ENCODE measurements around the gene DOK7.

Gene DOK7

DNA sequence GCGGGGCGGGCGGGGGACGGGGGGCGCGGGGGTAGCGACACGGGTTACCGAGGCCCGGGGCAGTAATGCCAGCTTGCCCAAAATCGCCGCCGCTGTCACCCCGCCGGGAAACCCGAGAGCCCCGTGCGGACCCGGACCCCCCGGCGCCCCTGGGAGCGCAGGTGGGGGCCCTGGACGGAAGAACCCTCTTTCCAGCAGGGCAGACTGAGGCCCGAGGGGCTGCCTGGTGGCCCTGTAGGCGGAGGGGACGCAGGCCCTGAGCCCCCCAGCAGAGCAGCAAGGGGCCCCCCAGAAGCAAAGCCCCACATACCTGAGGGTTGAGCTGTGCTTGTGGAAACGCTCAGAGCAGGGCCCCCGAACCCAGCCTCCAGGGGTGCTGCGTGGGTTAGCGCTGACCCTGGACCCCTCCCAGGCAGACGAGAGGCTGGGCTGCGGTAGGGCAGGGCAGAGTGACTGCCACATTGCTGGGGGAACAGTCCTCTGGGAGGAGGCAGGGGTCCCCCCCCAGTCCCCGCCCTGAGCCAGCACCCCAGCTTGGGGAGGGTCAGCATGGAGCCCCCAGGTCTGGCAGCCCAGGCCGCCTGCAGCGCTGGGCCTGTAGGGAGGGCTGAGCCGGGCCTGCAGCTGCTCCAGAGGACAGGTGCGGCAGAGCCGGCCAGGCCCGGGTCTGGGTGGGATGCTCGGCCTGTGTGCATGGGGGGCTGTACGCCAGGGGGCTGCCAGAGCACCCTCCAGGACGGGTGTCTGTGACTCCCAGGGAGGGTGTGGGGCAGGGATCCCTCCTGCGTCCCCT lies 646 bp downstream of the DOK7 start:
- no peak for DNase-seq (ENCODE audit: low spot score)

DNA sequence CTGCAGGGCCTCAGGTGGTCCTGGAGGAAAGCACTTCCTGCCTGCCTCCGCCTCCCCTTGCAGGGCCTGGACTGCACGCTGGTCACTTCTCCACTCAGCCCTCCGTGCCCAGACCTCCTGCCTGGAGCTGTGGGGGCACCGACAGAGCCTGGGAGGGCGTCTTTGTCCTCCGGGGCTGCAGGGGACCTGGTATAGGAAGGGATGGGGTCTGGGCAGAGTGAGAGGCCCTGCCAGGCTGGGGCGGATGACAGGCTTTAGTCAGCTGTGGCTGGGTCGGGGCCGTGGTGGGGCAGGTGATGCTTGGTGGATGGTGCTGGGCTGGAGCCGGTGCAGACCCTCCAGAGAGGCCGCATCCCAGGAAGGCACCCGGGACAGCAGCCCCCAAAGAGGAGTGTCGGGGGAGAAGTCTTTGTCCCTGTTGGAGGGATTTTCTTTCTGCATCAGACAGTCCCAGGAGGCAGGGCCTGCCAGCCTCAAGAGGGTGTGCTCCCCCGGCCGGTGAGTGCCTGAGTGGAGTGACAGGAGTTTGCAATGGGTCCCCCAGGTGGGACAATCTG lies 1.3 kb downstream of the DOK7 start:
- no peak for DNase-seq (ENCODE audit: low spot score)

DNA sequence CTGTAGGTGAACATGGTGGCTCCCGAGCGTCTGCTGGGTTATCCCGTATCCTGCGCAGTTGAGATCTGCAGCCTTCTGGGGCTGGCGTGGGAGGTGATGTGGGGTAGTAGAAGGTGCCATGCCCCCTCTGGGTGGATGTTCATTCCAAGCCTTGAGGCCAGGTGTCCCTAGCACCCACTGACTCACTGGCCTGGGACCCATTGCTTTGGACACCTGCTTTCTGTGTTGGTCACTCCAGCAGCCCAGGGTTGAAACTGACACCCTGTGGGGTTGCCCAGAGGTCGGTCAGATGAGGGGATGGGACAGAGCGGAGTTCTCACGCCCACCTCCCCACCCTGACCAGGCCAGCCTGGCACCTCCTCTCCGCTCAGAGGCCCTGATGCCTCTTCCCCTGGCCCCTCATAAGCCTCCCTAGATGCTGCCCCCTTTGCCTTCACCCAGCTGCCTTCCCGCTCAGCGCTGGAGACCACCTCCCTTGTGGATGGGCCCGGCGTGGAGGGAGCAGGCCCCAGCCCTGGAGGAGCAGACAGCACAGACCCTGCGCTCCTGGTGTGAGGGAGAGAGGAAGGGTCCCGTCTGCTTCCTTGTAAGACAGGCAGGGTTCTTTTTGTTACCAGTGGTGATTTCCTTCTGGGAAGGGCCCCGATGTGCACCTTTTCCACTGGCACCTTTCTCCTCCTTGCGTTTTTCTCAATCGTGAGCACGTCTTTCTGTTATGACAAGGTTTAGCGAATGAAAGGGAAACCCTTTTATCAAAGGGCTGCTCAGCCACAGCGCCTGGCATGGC lies 2.0 kb downstream of the DOK7 start:
- no peak for DNase-seq (ENCODE audit: low spot score)

DNA sequence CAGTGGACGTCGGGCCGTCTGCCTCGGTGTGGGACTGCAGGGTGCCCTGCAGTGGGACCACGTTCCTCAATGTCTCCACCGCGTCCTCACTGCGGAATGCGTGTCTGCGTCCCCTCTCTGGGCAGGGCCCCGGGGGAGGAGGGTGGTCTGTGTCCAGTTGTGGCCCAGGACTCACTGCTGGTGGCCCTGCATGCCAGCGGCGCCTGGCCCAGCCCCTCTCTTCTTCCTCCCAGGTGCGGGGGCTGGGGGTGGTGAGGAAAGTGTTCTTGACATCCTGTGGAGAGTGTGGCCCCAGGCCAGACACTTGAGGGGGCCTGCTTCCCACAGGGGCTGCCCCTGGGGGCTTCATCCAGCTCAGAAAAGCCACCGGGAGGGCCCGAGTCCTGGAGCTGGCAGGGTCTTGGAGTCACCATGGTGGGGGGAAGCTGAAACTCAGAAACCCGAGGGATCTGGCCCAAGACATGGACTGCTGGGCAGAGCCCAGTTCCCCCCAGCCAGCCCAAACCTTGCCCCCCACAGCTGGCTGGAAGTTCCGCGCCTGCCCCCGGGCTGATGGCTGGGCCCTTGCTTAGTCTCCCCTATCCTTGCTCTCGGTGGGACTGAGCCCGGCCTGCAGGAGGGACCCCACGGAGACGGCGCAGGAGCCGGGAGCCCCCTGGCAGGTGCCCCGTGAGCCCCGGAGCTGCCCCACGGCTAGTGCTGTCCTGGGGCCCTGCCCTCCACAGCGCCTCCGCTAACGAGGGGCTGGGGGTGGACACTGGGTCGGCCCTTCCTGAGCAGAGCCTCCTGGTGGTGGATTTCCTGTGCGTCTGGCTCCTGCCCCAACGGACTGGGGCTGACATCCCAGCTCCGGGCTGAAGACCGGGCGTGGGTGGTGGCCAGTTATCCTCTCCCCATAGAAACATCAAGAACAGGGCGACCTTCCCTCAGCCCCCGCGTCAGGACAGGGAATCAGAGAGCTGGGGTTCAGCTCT lies 2.9 kb downstream of the DOK7 start:
- DNase-seq (ENCODE audit: low spot score): no peak

DNA sequence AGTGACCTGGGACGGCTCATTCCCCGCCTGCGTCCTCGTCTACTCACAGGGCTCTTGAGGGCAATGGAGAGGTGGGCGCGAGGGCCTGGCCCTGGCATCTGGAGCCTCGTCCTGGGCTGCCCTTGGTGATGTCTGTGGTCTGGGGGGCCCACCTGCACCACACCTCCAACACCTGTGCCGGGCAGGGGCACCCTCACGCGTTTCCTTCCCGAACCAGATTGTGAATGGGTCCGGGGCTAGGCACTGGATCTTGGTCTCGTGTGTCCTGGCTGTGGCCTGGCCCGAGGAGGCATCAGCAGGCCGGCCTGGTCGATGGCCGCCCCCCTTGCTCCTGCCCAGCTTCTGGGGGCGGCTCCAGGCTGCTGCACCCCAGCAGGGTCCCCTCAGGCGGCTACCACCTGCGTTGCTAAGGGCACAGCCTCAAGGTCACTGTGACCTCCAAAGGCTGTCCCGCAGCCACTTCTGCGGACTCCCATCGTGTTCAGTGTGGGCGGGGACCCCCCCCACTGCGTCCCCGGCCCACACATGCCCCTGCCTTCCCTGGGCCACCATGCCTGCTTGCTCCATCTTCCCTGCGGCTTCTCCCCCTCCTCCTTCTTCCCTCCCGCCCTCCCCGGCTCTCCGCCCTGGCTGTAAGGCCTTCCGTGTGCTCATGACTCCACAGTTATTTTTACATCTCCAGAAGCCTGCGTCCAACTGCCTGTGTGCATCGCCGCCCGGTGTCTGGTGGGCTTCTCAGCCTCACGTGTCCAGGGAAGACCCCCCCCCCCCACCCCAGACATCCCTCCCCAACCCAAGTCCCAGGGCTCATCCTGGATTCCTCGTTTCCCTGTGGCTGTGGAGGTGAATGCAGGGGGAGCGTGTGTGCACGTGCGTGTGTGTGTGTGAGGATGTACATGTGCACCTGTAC lies 3.8 kb downstream of the DOK7 start:
- DNase-seq (ENCODE audit: low spot score): no peak

DNA sequence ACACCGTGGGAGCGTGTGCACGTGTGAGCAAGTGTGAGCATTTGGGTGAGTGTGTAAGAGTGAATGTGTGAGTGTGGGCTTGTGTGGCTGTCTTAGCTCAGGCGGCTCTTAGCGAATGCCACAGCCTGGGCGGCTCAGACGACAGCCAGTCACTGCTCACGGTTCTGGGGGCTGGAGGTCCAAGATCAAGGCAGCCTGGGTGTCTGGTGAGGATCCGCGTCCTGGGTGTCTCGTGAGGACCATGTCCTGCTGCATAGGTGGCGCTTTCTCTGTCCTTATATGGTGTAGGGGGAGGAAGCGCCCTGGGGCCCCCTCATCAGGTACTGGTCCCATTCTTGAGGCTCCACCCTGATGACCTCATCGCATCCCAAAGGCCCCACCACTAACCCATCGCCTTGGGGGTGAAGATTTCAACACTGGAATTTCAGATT lies 4.5 kb downstream of the DOK7 start:
- no peak for DNase-seq (ENCODE audit: low spot score)

DNA sequence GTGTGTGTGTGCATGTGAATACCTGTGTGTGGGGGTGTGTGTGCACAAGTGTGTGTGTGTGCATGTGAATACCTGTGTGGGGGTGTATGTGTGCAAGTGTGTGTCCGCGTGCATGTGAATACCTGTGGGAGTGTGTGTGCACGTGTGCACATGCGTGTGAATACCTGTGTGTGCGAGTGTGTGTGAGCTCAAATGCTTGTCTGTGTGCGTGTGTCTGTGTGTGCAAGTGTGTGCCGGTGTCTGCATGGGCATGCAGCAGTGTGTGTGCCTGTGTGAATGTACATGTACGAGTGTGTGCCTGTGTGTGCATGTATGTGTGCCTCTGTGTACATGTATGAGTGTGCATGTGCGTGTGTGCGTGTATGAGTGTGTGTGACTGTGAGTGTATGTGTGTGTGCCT lies 5.0 kb downstream of the DOK7 start:
- no peak for DNase-seq (ENCODE audit: low spot score)

DNA sequence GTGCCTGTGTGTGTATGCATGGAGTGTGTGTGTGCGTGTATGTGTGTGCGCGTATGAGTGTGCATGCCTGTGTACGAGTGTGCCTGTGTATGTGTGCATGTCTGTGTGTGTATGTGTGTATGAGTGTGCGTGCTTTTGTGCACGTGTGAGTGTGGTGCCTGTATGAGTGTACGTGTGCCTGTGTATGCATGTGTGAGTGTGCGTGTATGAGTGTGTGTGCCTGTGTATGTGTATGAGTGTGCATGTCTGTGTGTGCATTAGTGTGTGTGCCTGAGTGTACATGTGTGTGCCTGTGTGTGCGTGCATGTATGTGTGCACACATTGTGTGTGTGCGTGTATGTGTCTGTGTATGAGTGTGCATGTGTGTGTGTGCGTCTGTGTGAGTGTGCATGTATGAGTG lies 5.7 kb downstream of the DOK7 start:
- no peak for DNase-seq (ENCODE audit: low spot score)

DNA sequence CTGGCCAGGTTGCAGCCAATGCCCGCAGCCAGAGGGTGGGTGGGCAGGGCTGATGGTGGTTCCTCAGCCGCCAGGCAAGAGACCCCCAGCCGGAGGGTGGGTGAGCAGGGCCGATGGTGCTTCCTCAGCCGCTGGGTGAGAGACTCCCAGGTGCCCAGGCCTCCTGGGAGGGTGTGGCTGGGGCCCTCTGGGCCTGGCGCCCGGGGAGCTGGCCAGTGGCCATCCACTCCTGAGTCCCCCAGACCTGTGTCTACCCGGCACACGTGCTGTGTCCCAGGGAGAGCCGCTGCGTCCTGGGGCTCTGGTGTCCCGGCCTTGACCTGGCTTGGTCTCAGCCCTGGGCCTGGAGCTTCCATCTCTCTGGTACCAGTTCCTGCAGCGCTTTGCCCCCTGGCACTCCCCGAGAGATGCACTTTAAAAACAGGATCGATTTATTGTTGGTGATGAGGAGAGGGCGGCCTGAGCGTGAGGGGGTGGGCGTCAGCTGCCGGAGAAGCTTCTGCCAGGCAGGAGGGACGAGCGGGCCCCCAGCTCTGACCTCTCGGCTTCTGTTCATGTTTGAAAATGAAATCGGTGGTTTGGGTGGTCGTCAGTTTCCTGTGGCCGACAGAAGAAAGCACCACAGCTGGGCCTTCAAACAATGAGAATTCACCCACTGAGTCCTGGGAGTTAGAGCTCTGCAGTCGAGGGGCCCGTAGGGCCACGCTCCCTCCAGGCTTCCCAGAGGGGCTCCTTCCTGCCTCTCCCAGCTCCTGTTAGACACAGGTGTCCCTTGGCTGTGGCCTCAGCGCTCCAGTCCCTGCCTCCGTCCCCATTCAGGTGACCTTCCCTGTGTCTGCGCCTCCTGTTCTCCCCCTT lies 6.5 kb downstream of the DOK7 start:
- no peak for DNase-seq (ENCODE audit: low spot score)

DNA sequence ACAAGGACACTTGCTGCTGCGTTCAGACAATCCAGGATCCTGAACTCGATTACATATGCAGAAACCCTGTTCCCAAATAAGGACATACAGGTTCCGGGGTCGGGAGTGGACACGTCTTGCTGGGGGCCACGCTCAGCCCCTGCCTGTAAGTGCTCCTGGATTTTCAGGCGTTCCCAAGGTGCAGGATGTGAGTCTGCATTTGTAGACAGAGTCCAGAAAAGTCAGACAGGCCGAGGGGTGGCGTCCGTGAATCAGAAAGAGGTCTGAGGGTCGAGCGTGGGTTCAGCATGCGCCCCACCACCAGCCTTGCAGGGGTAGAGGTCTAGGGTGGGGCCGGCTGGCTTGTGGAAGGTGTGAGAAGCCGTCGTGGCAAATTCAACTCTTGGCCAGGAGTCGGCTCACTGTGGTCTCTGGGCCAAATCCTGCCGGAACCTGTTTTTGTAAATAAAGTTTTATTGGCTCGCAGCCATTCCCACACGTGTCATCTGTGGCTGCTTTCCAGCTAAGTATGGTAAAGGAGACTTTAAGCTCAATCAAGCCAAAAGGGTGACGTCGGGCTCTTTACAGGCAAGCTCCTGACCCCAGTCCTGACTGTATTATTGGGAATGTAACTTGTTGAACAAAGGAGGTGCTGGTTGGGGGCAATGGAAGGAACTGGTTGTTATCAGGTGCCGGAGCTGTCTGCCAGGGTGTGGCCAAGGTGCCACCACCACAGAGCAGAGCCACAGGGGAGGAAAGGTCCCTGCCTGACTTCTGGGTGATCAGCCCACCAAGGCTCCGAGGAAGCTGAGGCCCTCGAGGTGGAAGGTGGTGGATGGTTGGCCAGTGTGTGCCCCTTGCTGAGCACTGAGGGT lies 7.4 kb downstream of the DOK7 start:
- DNase-seq (ENCODE audit: low spot score): no peak

DNA sequence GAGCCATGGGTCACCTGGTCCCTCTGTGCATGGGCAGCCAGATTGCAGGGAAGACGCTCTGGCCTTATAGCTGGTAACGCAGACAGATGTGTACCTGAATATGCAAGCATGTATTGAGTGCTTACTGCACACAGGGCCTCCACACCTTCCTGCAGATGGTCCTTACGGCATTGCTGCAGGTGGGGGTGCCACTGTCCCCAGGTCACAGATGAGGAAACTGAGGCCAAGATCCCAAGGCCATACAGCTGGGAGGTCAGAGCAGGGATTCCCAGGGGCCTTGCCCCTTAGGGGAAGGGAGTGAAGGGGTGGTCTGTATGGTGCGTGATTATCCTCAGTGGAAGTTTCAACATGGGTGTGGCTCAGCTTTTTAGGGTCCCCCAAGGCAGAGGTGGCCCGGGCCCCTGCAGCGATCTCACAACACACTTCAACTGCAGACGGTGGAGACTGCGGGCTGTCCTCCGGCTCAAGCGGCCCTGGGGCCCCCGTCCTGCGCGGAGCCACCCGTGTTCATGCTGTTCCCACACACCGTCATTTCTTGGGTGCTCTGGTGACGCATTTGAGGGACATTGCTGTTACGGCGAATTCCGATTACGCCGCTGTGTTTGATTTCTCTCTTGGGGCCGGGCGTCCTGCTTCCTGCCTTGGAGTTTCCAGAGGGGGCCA lies 8.1 kb downstream of the DOK7 start:
- no peak for DNase-seq (ENCODE audit: low spot score)

DNA sequence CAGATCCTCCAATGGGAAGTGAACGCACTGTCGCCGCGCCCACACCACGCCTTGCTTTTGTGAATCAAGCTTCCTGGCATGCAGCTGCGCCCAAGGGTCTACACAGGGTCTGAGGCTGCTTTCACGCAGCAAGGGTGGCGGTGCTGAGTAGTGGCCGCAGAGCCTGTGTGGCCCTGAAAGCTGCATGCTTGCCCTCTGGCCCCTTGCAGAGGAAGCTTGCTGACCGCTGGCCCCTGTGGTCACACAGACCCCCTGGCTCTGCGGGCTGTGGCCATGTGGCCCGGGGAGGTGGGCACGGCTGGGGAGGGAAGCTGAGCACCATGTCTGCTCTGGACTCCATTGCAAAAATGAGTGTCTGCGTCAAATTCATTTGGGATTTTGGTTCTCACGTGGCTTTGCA lies 8.8 kb downstream of the DOK7 start:
- no peak for DNase-seq (ENCODE audit: low spot score)

DNA sequence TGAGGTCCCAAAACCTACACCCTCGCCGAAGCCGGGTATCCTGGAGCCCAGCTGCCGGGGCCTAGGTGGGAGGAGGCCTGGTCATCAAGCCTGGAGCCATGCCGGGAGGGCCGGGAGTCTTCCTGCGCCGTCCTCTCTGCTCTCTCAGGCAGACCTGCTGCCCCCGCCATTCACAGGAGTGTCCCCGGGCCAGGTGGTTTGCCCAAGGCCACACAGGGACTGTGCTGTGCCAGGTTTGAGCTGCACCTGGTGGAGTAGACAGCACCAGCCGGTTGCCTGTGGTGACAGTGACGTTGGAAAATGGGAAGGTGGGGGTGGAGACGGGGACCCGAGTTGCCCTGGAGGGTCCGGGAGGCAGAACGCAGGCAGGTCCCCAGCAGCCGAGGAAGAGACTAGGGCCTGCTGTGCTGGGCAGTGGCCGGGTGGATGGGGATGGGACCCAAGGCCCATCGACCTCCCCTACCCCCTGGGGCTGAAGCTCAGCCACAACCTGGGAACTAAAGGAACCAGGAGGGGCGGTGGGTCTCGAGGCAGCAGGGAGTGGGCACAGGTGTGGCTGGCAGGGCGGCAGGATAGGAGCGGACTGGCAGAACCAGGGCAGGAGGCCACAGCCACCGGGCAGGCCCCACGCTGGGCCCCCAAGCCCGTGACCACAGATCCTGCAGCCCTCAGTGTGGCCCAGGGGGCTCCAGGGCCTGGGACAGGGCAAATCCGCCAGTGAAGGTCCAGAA lies 9.5 kb downstream of the DOK7 start:
- DNase-seq (ENCODE audit: low spot score): no peak

DNA sequence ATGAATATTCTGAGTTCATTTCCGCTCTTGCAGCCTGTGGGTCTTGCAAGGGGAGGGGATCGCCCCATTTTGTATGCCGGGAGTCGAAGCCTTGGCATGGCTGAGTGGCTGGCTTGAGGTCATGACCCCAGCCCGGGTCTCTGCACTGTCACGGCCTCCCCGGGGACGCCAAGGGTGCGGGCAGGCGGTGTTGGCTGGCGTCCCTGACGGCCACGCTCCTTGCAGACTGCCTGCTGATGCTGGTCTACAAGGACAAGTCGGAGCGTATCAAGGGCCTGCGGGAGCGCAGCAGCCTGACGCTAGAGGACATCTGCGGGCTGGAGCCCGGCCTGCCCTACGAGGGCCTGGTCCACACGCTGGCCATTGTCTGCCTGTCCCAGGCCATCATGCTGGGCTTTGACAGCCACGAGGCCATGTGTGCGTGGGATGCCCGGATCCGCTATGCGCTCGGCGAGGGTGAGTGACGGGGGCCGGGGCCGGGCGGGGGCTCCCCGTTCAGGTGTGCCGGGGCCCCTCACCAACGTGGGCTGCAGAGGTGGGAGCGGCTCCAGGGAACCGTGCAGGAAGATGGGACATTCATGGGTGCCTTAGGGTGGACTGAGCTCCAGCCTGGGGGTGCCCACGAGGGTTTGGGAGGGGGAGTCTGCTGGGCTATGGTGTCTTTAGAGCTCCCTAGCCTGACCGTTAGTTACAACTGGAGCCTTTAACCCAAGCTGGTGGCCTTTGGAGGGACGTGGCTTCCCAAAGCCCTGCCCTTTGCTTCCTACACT lies 10.3 kb downstream of the DOK7 start:
- DNase-seq (ENCODE audit: low spot score): no peak

DNA sequence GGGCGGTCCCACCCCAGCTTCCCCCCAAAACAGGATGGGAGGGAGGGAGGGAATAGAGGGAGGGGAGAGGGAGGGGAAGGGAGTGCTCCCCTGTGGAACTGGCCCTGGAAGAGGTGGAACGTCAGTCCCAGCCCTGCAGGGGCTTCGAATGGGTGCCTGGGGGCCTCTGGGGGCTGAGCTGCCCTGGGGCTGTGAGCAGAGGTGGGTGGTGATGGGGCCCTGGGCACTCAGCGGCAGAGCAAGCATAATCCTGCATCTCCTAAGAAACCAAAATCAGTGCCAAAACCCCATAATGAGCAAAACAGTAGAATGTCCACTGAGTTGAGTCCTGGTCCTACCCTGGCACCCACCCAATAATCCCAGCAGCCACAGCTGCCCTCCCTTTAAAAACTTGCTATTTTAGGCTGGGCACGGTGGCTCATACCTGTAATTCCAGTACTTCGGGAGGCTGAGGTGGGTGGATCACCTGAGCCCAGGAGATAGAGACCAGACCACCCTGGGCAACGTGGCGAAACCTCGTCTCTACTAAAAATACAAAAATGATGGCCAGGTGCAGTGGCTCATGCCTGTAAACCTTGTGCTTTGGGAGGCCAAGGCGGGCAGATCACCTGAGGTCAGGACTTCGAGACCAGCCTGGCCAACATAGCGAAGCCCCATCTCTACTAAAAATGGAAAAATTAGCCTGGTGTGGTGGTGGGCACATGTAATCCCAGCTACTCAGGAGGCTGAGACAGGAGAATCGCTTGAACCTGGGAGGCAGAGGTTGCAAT lies 11.1 kb downstream of the DOK7 start:
- no peak for DNase-seq (ENCODE audit: low spot score)

DNA sequence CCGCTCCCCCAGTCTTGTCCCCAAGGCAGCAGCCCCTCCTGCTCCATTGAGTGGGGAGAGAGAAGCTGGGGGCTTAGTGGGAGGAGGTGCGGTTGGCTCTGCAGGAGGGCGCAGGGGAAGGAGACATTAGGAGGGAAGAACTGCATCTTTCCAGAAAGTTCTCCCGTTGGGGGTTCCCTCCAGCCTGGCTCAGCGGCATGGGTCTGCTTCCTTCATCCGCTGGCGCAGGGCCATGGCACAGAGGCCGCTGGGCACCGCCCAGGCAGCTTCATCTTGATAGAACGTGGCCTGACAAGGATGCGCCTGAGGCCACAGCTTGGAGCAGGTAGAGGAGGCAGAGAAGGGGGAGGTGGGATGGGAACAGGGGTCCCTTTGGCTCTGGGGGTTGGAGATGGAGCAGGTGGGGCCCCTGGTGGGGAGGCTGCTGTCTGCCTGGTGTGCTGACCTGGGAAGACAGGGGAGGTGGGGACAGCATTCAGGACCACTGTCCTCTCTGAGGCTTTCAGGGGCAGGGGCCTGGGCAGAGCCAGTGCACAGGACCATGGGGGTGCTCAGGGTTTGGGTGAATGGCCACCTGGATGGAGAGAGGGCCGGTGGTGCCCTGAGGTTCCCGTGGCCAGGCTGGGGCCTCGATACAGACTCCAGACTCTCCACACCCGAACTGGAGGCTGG lies 12.1 kb downstream of the DOK7 start:
- DNase-seq (ENCODE audit: low spot score): no peak

Data from LoVo (cell line).